Cardiac fibroblast (primary cell): ENCODE measurements around the gene SPTBN1.

Experiments
- DNase-seq, 2 donors: peaks; one replicate each; pipeline versions ENCODE4 v3.0.0 to v3.0.0-alpha.2; 2010; ENCODE audit warnings: low read depth in 2 of 2
- H3K4me3 ChIP-seq, 2 donors: replicated peaks in 1 of 2; 1 replicate in 1 of 2; 2 replicates in 1 of 2; pipeline ENCODE4 v1.5.1; 2011; ENCODE audit warnings: low read depth in 2 of 2, low read length in 2 of 2, mild to moderate bottlenecking in 2 of 2, moderate library complexity in 1 of 2
- TF ChIP-seq, protein P1 (sequence below): IDR thresholded peaks from one replicate; pipeline ENCODE4 v1.5.1; 2011; ENCODE audit warnings: low read depth, mild to moderate bottlenecking, low read length, inconsistent platforms

The SPTBN1 gene

DNA sequence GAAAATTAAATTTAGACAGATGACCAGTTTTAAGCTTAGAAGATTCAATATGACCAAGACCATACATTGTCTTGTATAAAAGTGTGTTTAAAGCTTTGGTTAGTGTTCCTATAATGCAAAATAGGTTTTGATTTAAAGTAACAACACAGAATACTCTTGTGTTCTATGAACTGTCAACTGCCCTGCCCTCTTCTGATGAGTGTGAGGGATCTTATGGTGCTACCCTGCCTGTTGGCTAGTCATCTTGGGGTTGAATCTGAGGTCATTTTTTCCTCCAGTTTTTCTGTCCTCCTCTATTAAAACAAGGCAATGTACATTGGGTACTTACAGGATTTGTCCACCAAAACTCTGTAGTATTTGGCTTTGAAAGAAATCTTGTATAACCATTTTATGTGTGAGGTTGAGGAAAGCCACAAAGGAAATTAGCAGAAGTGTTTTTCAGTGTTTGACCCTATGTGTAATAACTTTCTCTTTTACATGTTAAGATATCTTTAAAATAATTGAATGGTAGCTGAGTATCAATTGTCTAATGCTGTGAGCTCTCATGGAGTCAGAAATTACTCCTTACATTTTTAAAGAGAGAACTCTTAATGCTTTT, 129.1 kb downstream of the SPTBN1 start:
- TF ChIP-seq, protein P1, sequence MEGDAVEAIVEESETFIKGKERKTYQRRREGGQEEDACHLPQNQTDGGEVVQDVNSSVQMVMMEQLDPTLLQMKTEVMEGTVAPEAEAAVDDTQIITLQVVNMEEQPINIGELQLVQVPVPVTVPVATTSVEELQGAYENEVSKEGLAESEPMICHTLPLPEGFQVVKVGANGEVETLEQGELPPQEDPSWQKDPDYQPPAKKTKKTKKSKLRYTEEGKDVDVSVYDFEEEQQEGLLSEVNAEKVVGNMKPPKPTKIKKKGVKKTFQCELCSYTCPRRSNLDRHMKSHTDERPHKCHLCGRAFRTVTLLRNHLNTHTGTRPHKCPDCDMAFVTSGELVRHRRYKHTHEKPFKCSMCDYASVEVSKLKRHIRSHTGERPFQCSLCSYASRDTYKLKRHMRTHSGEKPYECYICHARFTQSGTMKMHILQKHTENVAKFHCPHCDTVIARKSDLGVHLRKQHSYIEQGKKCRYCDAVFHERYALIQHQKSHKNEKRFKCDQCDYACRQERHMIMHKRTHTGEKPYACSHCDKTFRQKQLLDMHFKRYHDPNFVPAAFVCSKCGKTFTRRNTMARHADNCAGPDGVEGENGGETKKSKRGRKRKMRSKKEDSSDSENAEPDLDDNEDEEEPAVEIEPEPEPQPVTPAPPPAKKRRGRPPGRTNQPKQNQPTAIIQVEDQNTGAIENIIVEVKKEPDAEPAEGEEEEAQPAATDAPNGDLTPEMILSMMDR: no peak
- no peak overlapping the region for H3K4me3 ChIP-seq
- no peak for DNase-seq

DNA sequence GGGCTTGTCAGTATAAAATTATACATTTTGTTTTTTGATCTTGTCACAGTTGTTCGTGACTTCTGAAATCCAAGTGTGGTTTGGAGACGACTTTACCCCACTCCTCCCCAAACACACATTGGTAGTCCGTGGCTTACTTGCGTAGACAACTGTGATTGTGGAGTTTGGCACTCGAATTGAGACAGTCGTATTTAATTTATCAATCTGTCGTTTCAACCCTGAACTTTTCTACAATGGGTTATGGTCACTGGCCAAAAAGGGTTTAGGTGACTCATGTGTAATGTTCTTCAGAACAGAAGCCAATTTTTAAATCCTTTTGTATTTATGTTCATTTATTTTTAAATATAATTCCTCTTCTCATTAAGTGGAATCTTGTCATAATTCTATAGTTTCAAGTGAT, 129.9 kb downstream of the SPTBN1 start:
- DNase-seq: peak; percentile 64
- no peak overlapping the region for H3K4me3 ChIP-seq
- TF ChIP-seq, protein P1: no peak

DNA sequence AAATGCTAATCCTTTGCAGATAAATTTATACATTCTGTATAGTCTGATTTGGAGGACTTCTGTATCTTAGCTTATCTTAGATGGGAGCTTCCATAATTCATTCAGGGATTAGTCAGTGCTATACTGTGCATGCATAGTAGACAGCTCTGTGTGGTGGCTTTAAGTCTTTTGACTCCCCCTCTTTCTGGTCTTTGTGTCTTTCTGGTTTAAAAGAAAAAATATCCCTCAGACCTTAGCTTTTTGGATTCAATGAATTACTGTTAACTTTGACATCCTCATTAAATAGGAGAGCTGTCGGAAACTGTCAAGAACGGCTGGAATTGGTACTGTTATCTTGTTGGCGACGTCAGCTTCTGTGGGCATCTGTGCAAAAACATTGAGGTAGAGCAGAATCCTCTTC, 130.4 kb downstream of the SPTBN1 start:
- TF ChIP-seq, protein P1: no peak
- no peak for DNase-seq
- H3K4me3 ChIP-seq: no peak overlapping the region

DNA sequence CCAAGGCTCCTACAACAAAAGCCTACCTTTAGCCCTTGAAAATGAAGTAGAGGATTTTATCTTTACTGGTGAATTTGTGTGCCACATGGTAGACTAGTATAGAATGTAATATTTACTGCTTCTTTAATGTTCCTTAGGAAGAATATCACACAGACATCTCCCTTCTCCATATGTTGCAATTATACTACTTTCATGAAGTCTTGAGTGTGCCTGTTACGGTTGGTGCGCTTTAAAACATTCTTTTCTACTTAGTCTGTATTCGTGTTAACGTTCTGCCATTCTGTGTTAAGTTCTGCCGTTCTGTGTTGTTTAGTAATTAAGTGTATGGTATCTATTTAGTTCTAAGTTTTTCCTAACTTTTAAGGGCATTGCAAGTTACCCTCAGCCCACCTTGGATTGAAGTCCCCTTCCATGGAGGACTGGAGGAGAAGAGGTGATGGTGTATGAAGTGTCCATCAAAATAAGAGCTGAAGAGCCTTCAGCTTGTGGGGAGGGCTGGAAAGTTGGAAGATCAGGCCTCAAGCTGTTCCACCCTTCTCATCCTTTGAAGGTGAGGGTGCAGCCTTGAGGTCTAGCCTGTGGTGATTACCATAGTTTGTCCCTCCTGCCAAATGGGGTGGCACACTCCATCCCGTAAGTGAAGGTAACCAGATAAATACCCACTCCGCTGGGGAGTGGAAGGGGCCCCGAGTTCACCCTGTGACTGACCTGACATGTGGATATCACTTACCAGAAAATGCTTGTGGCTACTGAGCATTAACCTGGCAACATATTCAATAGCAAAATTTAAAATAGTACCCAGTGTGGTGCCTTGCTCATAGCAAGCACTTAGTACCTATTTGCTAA, 131.3 kb downstream of the SPTBN1 start:
- H3K4me3 ChIP-seq: no peak overlapping the region
- TF ChIP-seq, protein P1: no peak
- DNase-seq: no peak

DNA sequence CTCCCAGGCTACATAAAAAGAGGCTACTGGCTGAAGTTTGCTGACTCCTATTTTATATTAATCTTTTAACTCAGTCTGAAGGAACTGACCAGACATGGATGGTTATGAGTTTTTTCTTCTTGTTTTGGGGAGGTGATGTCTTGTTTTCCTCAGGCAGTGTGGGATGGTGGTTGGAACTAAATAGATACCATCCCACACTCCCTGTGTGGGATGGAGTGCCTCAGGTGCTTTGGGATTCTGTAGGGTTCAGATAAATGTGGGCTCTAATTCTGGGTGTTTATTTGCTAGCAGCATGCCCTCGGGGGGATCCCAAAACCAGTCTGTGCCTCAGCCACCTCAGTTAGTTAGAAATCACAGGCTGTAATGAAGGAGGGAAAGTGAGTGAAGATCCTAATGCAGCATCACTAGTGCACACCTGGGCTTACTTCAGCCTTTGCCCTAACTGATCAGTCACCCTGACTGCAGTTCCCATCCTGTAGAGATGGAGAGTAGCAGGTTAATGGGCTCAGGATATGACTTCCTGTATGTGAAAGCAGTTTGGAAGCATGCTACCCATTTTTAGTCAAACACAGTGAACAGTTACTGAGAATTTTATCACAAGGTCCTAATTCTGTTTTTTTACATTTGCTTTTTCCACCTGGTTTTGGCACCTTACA, 132.2 kb downstream of the SPTBN1 start:
- TF ChIP-seq, protein P1: no peak
- DNase-seq: no peak
- H3K4me3 ChIP-seq: no peak overlapping the region

DNA sequence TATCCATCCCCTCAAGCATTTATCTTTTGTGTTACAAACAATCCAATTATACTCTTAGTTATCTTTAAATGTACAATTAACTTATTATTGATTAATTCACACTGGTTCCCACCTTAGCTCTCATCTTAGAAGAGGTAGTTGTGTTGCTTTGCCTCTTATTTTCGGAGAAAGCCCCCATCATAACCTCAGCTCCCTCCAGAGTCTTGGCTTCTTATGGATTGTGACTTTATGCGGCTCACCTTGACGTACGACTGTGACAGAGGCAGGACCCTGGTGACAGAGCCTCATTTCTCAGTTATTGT, 132.9 kb downstream of the SPTBN1 start:
- no peak overlapping the region for H3K4me3 ChIP-seq
- DNase-seq: no peak
- TF ChIP-seq, protein P1: no peak
